RWPE1 (cell line): ENCODE data around the gene FAM168B.

Experiments
- CTCF ChIA-PET: fragments of 350-600 bp; sonication (Branson Sonifier 250); formaldehyde crosslinking; extraction: SDS; loops from one replicate; lab custom pipeline; 2021; lab: Yijun Ruan, JAX
- POLR2A ChIA-PET: fragments of 400-600 bp; formaldehyde crosslinking; extraction: SDS; loops from one replicate; lab custom pipeline; 2020; ENCODE audit warnings: antibody characterized with exemption; ENCODE audit not compliant: low non-redundant PET; lab: Yijun Ruan, JAX
- DNase-seq: peaks from one replicate; pipeline ENCODE4 v3.0.0; 2012; ENCODE audit warnings: low spot score
- H3K27ac ChIP-seq: fragments of 450-650 bp; 2 replicates; pipeline ENCODE4 v1.5.1; 2017
- TF ChIP-seq, protein P1 (sequence below): fragments of 450-650 bp; conservative IDR thresholded peaks from 2 replicates; pipeline ENCODE4 v1.5.1; 2017; ENCODE audit warnings: low read depth, mild to moderate bottlenecking

FAM168B gene

DNA sequence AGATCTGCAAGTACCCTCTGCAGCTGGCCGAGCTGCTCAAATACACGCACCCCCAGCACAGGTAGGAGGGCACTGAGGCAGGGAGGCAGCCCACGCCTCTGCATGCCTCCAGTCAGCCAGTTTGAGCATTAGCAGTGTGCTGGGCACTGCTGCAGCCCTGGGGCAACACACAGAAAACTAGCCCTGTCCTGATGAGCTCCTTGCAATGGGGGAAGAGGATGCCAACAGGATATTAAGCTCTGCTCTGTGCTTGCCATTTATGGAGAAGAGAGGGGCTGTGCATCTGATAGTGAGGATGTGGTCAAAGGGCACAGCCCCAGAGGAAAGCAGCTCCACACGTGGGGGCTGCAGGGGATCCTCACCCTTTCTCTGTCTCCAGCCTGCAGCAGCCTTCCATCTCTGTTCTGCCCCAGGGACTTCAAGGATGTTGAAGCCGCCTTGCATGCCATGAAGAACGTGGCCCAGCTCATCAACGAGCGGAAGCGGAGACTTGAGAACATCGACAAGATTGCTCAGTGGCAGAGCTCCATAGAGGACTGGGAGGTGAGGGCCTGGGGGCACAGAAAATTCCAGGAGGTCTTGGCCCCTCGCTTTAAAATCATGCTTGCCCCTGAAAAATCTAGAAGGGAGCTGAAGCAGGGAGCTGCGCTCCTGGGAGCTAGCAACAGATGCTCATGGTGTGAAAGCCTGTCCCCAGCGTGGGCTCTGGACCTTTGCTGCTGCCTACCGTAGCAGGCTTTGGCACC, 51.7 kb downstream of the FAM168B start:
- peak overlapping the region; percentile 50 for H3K27ac ChIP-seq
- TF ChIP-seq, protein P1, sequence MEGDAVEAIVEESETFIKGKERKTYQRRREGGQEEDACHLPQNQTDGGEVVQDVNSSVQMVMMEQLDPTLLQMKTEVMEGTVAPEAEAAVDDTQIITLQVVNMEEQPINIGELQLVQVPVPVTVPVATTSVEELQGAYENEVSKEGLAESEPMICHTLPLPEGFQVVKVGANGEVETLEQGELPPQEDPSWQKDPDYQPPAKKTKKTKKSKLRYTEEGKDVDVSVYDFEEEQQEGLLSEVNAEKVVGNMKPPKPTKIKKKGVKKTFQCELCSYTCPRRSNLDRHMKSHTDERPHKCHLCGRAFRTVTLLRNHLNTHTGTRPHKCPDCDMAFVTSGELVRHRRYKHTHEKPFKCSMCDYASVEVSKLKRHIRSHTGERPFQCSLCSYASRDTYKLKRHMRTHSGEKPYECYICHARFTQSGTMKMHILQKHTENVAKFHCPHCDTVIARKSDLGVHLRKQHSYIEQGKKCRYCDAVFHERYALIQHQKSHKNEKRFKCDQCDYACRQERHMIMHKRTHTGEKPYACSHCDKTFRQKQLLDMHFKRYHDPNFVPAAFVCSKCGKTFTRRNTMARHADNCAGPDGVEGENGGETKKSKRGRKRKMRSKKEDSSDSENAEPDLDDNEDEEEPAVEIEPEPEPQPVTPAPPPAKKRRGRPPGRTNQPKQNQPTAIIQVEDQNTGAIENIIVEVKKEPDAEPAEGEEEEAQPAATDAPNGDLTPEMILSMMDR, result no peak
- POLR2A ChIA-PET, result no interaction called here
- CTCF ChIA-PET, result no interaction called here
- DNase-seq, result no peak

DNA sequence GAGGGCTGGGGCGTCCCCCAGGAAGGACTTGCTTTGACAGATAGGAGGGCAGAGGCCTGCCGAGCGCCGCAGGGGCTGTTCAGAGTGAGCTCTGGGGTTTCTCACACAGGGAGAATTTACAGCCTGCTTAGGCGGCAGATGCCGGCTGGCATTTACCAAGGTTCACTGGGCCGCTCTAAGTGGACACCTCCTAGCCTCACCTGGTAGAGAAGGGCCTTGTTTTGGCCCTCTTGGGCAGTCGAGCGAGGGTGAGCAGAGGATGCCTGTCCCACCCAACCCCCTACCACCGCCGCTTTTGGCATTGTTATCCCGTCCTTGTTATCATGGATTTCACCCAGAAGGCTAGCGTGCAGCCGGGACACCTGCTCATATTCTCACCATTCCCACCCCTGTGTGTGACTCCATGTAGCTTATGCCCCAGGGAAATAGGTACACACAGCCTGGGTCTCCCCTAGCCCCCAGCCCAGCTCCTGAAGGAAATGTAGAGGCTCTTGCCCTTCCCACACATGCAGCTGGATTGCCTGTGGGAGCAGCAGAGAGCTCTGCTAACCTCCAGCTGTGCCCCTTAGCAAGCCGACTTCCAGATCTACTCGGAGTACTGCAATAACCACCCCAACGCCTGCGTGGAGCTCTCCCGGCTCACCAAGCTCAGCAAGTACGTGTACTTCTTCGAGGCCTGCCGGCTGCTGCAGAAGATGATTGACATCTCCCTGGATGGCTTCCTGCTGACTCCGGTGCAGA, 52.4 kb downstream of the FAM168B start:
- DNase-seq, result no peak
- ChIA-PET POLR2A (no interaction called here), CTCF (no interaction called here)
- peak overlapping the region; percentile 50; the same call in 1 of the 2 replicates for H3K27ac ChIP-seq
- TF ChIP-seq, protein P1, result no peak

DNA sequence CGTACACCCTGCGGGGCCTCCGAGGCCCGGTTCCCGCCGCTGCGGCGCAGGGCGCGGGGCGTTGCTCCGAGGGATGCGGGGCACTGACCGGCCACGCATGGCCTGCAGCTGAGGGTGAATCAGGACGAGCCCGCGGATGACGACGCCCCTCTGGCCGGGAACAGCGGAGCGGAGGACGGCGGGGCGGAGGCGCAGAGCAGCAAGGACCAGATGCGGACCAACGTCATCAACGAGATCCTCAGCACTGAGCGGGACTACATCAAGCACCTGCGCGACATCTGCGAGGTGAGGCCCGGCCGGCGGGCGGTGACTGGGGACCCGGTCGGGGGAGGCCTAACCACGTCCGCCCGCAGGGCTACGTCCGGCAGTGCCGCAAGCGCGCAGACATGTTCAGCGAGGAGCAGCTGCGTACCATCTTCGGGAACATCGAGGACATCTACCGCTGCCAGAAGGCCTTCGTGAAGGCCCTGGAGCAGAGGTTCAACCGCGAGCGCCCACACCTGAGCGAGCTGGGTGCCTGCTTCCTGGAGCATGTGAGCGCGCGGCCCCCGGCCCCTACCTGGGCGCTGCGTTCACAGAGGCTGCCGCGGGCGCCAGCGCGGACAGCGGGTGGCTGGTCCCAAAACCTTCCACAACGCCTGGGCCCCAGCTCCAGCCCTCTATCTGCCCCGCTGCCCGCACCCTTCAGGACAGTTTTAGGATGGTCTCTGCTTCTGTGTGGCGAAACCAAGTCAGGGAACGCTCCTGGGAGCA, 53.2 kb downstream of the FAM168B start:
- POLR2A ChIA-PET, result no interaction called here
- no peak for DNase-seq
- CTCF ChIA-PET, result no interaction called here
- TF ChIP-seq, protein P1, result no peak
- peak overlapping the region; percentile 50; the same call in 1 of the 2 replicates for H3K27ac ChIP-seq

DNA sequence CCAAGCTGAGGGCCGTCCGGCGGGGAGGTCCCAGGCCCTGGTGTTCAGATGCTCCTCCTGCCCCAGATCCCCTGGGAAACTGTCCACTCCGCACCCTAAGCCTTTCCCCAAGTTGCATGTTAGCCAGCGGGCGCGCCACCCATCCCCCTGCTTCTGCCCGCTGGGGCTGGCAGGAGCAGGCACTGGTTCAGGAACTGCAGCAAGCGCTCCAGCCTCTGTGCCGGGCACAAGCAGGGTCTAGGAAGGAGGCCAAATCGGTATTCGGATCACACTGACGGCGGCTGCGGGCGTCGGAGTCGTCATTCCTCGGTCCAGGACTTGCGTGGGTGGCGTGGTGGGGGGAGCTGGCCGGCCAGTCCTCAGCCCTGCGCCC, 53.7 kb downstream of the FAM168B start:
- H3K27ac ChIP-seq, result no peak overlapping the region; the same call in 1 of the 2 replicates
- TF ChIP-seq, protein P1, result no peak
- DNase-seq, result no peak
- ChIA-PET POLR2A (no interaction called here), CTCF (no interaction called here)

DNA sequence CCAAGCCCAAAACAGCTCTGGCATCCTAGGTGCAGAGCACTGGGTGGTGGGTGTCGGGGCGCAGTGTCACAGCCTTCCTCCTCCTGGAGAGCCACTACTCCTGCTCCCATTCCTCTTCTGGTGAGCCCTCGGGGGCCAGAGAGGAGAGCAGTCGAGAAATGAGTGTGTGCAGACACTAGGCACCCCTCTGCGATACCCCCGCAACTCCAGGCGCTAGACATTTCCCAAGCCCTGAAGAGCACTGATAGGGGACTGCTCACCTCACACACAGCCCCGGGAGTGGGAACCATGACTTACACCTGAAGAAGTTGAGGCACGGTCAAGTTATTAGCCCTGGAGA, 54.2 kb downstream of the FAM168B start:
- ChIA-PET POLR2A (no interaction called here), CTCF (no interaction called here)
- peak overlapping the region; percentile 18 for H3K27ac ChIP-seq
- no peak for DNase-seq
- TF ChIP-seq, protein P1, result no peak
